NK-92 (cell line): ENCODE results near the gene DSG4.
"Not testable (repeated sequence)": the region's sequence is repeated elsewhere in the genome, so short reads cannot be mapped to it uniquely, and the experiment has no call there.

Source experiments
- DNase-seq: peaks from one replicate; lab custom pipeline; 2025; ENCODE audit not compliant: unreplicated experiment; lab: John Stamatoyannopoulos, UW

Gene DSG4

GRCh38 chr18:31376477-31376876, at the start of gene DSG4:
DSG4 (plus strand) TSS chr18:31376777; CDS start chr18:31376912, 135 bp downstream.
- DNase-seq: no peak

GRCh38 chr18:31329787-31330438, 46.7 kb upstream of the DSG4 start:
- no peak for DNase-seq

- no peak for DNase-seq
Observed at GRCh38 chr18:31343454-31343853, 33.1 kb upstream of the DSG4 start.

- not testable (repeated sequence) for DNase-seq
Observed at GRCh38 chr18:31353336-31353735, 23.2 kb upstream of the DSG4 start.

GRCh38 chr18:31354990-31355389, 21.6 kb upstream of the DSG4 start:
- DNase-seq: no peak

- DNase-seq: no peak
Observed at GRCh38 chr18:31356025-31356424, 20.6 kb upstream of the DSG4 start.

- no peak for DNase-seq
Observed at GRCh38 chr18:31364190-31364589, 12.4 kb upstream of the DSG4 start.

GRCh38 chr18:31369478-31369877, 7.1 kb upstream of the DSG4 start:
- DNase-seq: no peak

- no peak for DNase-seq
Observed at GRCh38 chr18:31371989-31372388, 4.6 kb upstream of the DSG4 start.

- no peak for DNase-seq
Observed at GRCh38 chr18:31373641-31374040, 2.9 kb upstream of the DSG4 start.

- no peak for DNase-seq
Observed at GRCh38 chr18:31380912-31381311, 4.3 kb downstream of the DSG4 start.

GRCh38 chr18:31382107-31382506, 5.5 kb downstream of the DSG4 start:
- no peak for DNase-seq

- DNase-seq: no peak
Observed at GRCh38 chr18:31386741-31387140, 10.2 kb downstream of the DSG4 start.

GRCh38 chr18:31393286-31393685, 16.7 kb downstream of the DSG4 start:
- no peak for DNase-seq

- no peak for DNase-seq
Observed at GRCh38 chr18:31396796-31397612, 20.4 kb downstream of the DSG4 start.

- no peak for DNase-seq
Observed at GRCh38 chr18:31398191-31398590, 21.6 kb downstream of the DSG4 start.

- DNase-seq: no peak
Observed at GRCh38 chr18:31399306-31400032, 22.9 kb downstream of the DSG4 start.

- no peak for DNase-seq
Observed at GRCh38 chr18:31401156-31402025, 24.8 kb downstream of the DSG4 start.

GRCh38 chr18:31402026-31402373, 25.4 kb downstream of the DSG4 start:
- no peak for DNase-seq

GRCh38 chr18:31403409-31403808, 26.8 kb downstream of the DSG4 start:
- no peak for DNase-seq

GRCh38 chr18:31407649-31408048, 31.1 kb downstream of the DSG4 start:
- DNase-seq: no peak
